Anterior cingulate cortex (tissue), 58 donors: Measurements from ENCODE around the gene CNEP1R1.

Experiments
- DNase-seq, 58 donors: peaks; one replicate each; lab custom pipeline; 2025; lab: John Stamatoyannopoulos, UW

CNEP1R1 gene

DNA sequence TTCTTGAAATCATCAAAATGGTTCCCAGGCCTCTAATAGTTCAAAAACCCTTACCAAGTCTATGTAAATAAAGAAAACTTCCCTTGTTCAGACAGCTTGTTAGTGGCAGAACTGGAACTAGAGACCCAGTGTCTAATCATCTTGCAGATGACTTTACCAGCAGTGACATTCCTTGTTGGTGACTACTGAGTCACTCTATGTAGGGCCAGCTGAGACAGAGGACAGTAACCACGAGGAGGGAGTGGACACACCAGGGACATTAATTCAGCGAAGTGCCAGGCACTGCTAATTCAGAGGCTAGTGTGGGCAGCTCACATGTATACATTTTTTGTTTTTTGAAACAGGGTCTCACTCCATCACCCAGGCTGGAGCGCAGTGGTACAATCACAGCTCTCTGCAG is 34.6 kb downstream of the CNEP1R1 start:
- DNase-seq = no peak

DNA sequence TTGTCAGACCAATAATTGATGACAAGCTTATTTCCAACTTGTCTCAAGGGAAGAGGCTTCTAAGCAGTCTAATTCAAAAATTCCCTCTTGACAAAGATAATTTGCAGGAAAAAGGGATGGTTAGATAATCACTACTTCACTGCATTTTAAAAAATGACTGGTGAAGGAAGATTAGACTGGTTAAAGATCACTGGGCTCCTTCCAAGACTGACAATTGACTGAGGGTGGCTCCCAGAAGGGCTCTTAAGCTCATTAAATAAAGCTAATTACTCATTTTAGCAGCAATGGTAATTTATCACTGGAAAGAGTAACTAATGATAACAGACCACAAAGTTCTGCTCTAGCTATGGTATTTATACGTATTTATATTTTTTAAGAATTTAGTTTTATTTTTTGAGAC is 36.3 kb downstream of the CNEP1R1 start:
- no peak for DNase-seq

DNA sequence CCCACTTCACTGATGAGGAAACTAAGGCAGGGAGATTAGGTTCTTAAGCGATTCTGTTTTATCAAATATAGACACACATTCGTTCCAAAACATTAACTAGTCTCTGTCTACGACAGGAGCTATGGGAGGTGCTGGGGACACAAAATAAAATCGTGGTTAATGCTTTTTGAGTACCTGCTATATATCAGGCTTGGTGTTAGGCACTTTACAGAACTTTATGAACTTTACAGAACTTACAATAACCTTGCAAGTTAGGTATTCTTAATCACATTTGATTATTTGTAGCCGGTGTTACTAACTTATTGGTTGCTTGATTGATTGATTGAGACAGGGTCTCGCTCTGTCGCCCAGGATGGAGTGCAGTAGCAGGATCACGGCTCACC is 40.2 kb downstream of the CNEP1R1 start:
- no peak for DNase-seq

DNA sequence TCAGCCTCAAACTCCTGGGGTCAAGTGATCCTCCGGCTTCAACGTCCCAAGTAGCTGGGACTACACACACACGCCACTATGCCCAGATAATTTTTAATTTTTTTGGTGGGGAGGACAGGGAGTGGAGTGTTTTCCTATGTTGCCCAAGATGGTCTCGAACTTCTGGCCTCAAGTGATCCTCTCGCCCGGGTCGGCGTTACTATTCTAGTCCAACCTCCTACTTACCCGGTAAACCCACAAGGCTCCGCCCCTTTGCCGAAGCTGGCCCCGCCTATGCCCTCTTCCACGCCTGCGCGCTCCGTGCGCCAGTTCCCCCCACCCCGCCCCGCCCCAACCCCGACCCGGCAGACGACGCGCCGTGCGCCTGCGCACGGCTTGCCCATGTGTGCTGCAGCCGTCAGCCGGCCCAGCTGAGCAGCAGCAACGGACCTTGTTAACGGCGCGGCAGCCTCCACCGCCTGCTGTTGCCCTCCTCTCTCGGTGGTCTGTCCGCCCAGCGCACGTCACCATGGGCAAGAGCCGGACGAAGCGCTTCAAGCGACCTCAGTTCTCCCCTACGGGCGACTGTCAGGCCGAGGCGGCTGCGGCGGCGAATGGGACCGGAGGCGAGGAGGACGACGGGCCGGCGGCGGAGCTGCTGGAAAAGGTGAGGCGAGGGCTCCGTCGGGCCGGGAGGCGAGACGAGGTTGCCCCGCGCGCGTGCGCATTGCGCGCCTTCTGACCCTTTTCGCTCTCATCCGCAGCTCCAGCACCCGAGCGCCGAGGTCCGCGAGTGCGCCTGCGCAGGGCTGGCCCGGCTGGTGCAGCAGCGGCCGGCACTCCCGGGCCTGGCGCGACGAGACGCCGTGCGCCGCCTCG is 40.8 kb downstream of the CNEP1R1 start, which contains the start of gene HEATR3:
HEATR3 (plus strand) TSS at position 347 of the 858 bp plus-strand sequence; CDS start at position 509, 162 bp downstream.
- peak; percentile 44 to 95 (median 89) for DNase-seq

DNA sequence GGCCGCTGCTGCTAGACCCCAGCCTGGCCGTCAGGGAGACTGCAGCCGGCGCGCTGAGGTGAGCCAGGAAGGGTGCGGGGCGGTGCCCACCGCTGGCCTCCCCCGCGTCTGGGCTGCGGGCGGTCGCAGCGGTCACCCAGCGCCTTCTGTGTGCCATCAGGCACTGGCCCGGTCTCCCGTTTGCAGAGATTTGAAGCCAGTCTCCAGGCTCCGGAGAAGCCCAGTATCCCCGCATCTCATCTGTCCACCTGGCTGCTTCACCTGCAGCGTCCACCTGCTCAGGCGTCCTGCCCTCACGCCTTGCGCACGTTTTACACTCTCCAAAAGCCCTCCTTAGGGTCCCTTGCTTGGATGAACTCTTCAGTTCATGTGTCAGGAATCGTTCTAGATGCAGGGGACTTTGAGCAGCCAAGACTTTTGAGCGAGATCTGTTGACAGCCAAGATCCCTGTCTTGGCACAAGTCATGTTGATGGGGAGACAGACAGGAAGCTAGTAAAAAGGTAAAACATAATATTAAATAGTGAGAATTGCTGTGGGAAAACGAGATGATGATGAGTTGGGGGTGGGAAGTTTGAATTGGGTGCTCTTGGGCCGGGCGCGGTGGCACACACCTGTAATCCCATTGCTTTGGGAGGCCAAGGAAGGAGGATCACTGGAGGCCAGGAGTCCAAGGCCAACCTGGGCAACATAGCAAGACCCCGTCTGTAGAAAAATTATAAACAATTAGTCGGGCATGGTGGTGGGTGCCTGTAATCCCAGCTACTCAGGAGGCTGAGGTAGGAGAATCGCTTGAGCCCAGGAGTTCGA is 41.7 kb downstream of the CNEP1R1 start:
- DNase-seq = peak in 4 of 58 donors; percentile 41 to 59 (median 52)

DNA sequence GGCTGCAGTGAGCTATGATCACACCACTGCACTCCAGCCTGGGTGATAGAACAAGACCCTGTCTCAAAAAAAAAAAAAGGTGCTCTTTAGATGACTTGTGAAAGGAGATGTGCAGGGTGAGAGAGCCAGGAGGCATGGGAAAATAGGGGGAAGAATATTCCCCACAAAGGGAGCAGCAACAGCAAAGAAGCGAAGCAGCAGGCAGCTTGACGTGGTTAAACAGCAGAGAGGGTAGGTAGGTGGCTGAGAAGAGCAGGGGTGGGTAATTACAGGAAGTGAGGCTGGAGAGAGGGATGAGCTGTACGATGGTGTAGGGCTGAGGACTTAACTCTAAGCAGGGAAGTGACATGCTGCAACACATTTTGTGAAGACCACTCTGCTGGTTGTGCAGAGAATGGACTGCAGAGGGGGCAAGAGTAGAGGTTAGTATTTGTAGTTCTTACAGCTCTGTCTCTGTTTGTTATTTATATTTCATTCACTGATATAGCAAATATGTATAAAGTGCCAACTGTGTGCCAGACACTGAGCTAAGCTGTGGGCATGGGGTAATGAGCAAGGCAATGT is 42.3 kb downstream of the CNEP1R1 start:
- DNase-seq = peak in 11 of 58 donors; percentile 3 to 19 (median 8)

DNA sequence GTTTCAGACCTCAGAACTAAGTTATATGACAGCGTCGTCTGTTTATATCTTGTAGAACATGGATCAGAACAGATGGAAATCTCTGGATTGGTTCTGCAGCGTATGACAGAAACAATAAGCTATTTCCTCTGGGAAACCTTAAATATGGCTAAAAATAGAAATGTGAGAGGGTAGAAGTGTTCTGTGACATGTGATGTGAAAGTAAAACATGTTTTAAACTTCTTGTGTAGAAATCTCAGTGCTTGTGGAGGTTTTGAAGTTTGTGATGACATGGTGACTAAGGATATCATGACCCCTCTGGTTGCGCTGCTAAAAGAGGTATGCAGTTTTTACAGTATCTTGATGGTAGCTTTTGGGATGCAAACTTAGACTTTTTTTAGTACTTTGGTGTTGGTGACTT is 43.5 kb downstream of the CNEP1R1 start:
- no peak for DNase-seq

DNA sequence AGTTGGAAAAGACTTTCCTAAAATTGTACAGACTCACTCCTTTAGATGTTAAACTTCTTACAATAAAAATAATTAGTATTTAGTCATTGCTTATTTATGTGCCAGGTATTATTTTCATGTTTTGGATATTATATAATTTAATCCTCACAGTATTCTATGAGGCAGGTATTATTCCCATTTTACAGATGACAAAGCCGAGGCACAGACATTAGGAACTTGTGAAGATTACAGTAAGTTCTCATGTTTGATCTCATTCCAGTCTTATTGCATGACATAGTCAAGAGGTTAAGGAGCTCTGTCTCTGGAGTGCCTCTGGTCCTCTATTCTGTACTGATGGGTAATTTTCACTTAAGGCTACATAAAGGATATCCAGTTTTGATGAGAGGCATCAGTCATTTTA is 44.0 kb downstream of the CNEP1R1 start:
- DNase-seq = no peak

DNA sequence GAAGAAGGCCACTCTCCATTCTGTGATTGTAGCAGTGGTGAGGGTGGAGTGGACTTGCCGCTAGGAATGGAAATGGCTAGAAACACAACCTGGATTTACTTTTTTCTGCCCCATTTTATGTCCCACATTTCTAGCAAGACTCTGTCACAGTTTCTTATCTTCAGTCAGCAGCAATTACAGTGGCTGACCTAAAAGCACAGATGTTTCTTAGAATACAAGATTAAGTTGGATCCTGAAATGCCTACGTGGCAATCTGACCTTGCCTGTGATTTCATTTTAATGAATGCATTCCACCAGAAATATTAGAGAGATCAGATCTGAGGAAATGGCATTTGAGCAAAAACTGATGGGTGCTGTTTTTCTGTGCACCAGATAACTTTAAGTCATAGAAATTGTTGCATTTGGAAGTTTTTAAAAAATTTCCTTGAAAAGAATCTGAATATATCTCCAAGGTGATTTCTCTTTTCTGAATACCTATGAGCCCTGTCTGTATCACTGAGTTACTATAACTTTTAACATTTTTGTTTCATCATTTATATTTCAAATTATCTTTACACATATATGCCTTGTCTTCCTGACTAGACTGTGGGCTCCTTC is 46.1 kb downstream of the CNEP1R1 start:
- no peak for DNase-seq

DNA sequence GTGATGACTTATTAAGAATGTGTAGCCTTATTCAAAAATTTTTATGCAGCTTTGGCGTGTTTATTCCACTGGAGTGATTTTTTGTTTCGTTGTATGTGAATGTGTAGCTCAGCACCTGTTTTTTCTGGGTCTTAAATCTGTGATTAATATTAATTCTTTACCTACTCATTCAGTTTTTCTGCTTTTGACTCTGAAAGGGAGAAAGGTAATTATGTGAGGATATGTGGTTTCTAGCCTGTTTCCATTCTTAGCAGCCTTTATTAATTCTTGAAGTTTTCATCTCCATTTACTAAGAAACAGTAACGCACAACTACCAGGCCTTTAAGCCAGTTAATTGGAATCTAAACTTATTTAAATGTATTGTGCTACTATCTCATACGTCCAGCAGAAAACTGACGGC is 47.7 kb downstream of the CNEP1R1 start:
- no peak for DNase-seq

DNA sequence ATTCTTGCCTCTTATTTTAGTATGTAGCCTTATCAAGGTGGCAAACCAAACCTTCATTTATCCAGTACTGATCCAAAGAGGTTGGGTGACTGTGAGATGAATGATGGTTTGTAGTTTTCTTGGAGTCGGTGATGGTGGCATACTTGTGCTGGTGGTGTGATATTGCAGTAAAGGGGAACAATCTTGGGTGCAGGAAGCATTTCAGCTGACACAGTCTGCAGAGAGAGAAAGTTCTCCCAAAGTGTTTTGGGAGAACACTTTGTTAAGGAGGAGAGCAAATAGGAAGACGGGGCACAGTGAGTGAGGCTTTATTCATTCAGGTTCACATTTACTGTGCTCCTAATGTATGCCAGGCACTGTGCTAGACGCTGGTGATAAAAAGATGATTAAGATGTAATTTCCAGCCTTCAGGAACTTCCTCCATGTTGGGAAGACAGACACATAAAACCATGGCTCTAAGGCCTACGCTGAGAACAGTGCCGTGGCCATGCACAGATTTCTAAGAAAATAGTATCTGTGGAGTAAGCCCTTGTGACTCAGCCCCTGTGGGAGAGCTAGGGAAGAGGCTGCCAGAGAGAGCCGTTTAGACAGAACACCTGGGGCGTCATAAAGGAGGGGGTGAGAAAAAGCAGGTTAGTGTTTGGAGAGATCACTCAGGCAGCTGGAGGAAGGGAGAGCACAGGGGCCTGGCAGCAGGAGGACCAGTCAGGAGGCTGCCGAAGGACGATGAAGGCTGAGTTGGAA is 54.5 kb downstream of the CNEP1R1 start:
- DNase-seq = peak in 1 of 58 donors; percentile 13

DNA sequence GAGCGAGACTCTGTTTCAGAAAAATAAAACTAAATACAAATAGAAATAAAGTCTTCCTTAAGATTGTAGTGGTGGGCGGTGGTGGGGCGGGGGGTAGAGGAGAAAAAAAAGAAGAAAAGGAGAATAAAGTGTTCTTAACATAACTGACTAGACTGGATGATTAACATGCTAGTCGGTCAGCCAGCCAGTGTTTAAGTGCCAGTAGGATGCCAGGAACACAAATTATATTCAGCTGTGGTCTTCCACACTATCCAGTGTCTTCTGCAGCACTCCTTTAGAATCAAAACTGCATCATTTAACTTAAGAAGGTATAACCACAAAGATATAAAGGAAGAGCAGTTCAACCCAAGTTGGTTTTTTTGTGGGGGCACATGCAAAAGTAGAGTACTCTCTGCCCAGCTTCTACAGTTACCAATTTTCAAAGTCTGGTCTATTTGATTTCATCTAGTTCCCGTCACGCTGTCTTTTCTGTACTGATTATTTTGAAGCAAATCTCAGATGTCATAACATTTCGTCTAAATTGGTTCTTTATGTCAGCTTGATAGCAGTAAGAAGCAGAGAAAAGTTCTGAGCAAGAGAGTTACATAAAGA is 56.5 kb downstream of the CNEP1R1 start:
- DNase-seq = no peak

DNA sequence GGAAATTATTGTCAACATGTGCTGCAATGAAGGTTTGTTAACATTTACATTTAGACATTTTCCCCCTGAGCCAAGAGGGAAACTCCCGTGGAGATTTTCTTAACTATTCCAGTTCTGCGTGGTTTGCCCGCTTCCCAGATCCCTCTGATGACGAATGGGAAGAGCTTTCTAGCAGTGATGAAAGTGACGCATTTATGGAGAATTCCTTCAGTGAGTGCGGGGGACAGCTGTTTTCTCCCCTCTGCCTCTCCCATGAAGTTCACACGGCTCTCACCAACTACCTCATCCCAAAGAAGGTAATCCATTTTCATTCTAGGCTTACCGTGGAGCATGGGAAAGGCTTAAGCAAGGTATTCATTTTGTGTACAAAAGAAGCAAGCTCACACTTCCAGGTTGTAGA is 59.0 kb downstream of the CNEP1R1 start:
- no peak for DNase-seq

DNA sequence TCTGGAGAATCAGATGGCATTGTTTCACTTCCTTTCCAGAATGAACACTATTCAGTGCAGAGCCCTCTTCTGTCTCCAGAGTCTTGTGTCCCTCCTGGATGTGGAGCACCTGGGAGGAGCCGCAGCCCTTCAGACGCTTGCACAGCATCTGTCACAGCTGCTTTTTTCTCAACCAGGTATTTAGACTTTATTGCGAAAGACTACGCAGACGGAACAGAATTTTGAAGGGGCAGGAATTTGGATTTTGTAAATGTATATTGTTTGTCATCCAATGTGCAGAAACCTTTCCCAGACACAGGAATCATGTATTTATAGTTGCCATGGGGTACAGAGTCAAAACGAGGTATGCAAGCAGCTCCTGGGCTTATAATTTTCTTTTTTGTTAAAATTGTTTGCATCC is 61.2 kb downstream of the CNEP1R1 start:
- no peak for DNase-seq
